ENCODE results near the gene CAPN6. TPM values are rescaled to one million over a fixed set of nuclear protein-coding genes. Genes with fewer than 3 reads are reported as not detected.

The CAPN6 gene
- total RNA-seq, 1 experiment from 2014 or later: not detected

GRCh38 chrX:111283446-111283845 lies 13.2 kb upstream of the CAPN6 start:
- no peaks in the 10 kb centered on the region for H3K9me2 ChIP-seq (replicated peaks; ENCODE audit: insufficient read depth, low read length)
- no peaks in the 10 kb centered on the region for H4K20me1 ChIP-seq (ENCODE audit: insufficient read depth, low read depth, low read length)
- no peak overlapping the region for H3K9ac ChIP-seq (ENCODE audit: low read length)
- H3K79me2 ChIP-seq (ENCODE audit: low read length): no peaks in the 10 kb centered on the region
- DNase-seq: no peak
- no peak overlapping the region for H3K4me2 ChIP-seq (ENCODE audit: low read depth, low read length, poor library complexity, severe bottlenecking)
- H3K4me3 ChIP-seq (ENCODE audit: low read length): no peak overlapping the region
- H2AFZ ChIP-seq (ENCODE audit: low read length): no peak overlapping the region
- H3K27me3 ChIP-seq (ENCODE audit: low read length): no peaks in the 10 kb centered on the region
- H3K4me1 ChIP-seq (ENCODE audit: low read length): no peaks in the 10 kb centered on the region
- H3K9me3 ChIP-seq (ENCODE audit: low read length): no peaks in the 10 kb centered on the region
- no peak overlapping the region for H3K27ac ChIP-seq (ENCODE audit: low read length)
- no peaks in the 10 kb centered on the region for H3K36me3 ChIP-seq (ENCODE audit: insufficient read depth, low read length)

- Histone ChIP-seq H3K9me3 (ENCODE audit: low read length) (no peaks in the 10 kb centered on the region), H4K20me1 (ENCODE audit: insufficient read depth, low read depth, low read length) (no peaks in the 10 kb centered on the region), H3K4me1 (ENCODE audit: low read length) (no peaks in the 10 kb centered on the region), H3K9ac (ENCODE audit: low read length) (no peak overlapping the region), H3K36me3 (ENCODE audit: insufficient read depth, low read length) (no peaks in the 10 kb centered on the region), H2AFZ (ENCODE audit: low read length) (no peak overlapping the region), H3K9me2 (replicated peaks; ENCODE audit: insufficient read depth, low read length) (no peaks in the 10 kb centered on the region), H3K4me2 (ENCODE audit: low read depth, low read length, poor library complexity, severe bottlenecking) (no peak overlapping the region), H3K79me2 (ENCODE audit: low read length) (no peaks in the 10 kb centered on the region), H3K4me3 (ENCODE audit: low read length) (no peak overlapping the region), H3K27ac (ENCODE audit: low read length) (no peak overlapping the region), H3K27me3 (ENCODE audit: low read length) (no peaks in the 10 kb centered on the region)
- no peak for DNase-seq
Observed at GRCh38 chrX:111282991-111283390, 12.7 kb upstream of the CAPN6 start.

GRCh38 chrX:111282139-111282538 lies 11.9 kb upstream of the CAPN6 start:
- Histone ChIP-seq H3K27ac (ENCODE audit: low read length) (no peak overlapping the region), H3K9ac (ENCODE audit: low read length) (no peak overlapping the region), H3K9me3 (ENCODE audit: low read length) (no peaks in the 10 kb centered on the region), H3K27me3 (ENCODE audit: low read length) (no peaks in the 10 kb centered on the region), H3K4me1 (ENCODE audit: low read length) (no peaks in the 10 kb centered on the region), H2AFZ (ENCODE audit: low read length) (no peak overlapping the region), H3K9me2 (replicated peaks; ENCODE audit: insufficient read depth, low read length) (no peaks in the 10 kb centered on the region), H3K4me3 (ENCODE audit: low read length) (no peak overlapping the region), H3K79me2 (ENCODE audit: low read length) (no peaks in the 10 kb centered on the region), H3K36me3 (ENCODE audit: insufficient read depth, low read length) (no peaks in the 10 kb centered on the region), H3K4me2 (ENCODE audit: low read depth, low read length, poor library complexity, severe bottlenecking) (no peak overlapping the region), H4K20me1 (ENCODE audit: insufficient read depth, low read depth, low read length) (no peaks in the 10 kb centered on the region)
- no peak for DNase-seq

- no peak overlapping the region for H2AFZ ChIP-seq (ENCODE audit: low read length)
- H3K9me2 ChIP-seq (replicated peaks; ENCODE audit: insufficient read depth, low read length): no peaks in the 10 kb centered on the region
- H3K27me3 ChIP-seq (ENCODE audit: low read length): no peaks in the 10 kb centered on the region
- DNase-seq: no peak
- no peaks in the 10 kb centered on the region for H3K4me1 ChIP-seq (ENCODE audit: low read length)
- H3K4me2 ChIP-seq (ENCODE audit: low read depth, low read length, poor library complexity, severe bottlenecking): no peak overlapping the region
- no peak overlapping the region for H3K9ac ChIP-seq (ENCODE audit: low read length)
- no peak overlapping the region for H3K4me3 ChIP-seq (ENCODE audit: low read length)
- H3K27ac ChIP-seq (ENCODE audit: low read length): no peak overlapping the region
- no peaks in the 10 kb centered on the region for H3K79me2 ChIP-seq (ENCODE audit: low read length)
- no peaks in the 10 kb centered on the region for H4K20me1 ChIP-seq (ENCODE audit: insufficient read depth, low read depth, low read length)
- H3K36me3 ChIP-seq (ENCODE audit: insufficient read depth, low read length): no peaks in the 10 kb centered on the region
- H3K9me3 ChIP-seq (ENCODE audit: low read length): no peaks in the 10 kb centered on the region
Observed at GRCh38 chrX:111268506-111268905, 1.8 kb downstream of the CAPN6 start.

- Histone ChIP-seq H3K27me3 (ENCODE audit: low read length) (no peaks in the 10 kb centered on the region; the same call in 1 of the 2 replicates), H4K20me1 (ENCODE audit: insufficient read depth, low read depth, low read length) (no peaks in the 10 kb centered on the region), H3K4me2 (ENCODE audit: low read depth, low read length, poor library complexity, severe bottlenecking) (no peak overlapping the region), H3K9me2 (replicated peaks; ENCODE audit: insufficient read depth, low read length) (no peaks in the 10 kb centered on the region), H3K36me3 (ENCODE audit: insufficient read depth, low read length) (no peaks in the 10 kb centered on the region), H3K79me2 (ENCODE audit: low read length) (no peaks in the 10 kb centered on the region), H3K9ac (ENCODE audit: low read length) (no peak overlapping the region), H3K27ac (ENCODE audit: low read length) (no peak overlapping the region), H3K4me3 (ENCODE audit: low read length) (no peak overlapping the region), H2AFZ (ENCODE audit: low read length) (no peak overlapping the region), H3K9me3 (ENCODE audit: low read length) (no peaks in the 10 kb centered on the region), H3K4me1 (ENCODE audit: low read length) (no peaks in the 10 kb centered on the region)
- no peak for DNase-seq
Observed at GRCh38 chrX:111265486-111265885, 4.8 kb downstream of the CAPN6 start.

DNA sequence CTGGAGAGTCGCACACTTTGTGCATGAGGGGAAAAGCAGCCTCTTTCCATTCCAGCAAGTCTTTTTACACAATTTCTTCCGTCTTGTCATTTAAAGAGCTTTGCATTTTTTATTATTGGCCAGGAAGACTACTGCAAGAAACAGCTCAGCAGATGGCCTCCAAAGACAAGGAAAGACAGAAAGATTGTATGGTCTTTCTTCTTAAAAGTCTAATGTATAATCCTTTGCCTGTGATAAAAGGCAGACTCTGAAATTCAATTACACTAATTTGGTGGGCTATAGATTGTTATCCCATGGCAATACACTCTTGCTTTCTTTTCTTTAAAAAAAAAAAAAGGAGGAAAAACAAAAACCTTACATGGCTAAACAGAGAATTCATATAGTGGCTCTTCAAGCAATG lies 5.9 kb downstream of the CAPN6 start:
- H3K4me3 ChIP-seq (ENCODE audit: low read length): no peak overlapping the region
- H2AFZ ChIP-seq (ENCODE audit: low read length): no peak overlapping the region
- no peaks in the 10 kb centered on the region; the same call in 1 of the 2 replicates for H3K27me3 ChIP-seq (ENCODE audit: low read length)
- H4K20me1 ChIP-seq (ENCODE audit: insufficient read depth, low read depth, low read length): no peaks in the 10 kb centered on the region
- no peaks in the 10 kb centered on the region for H3K9me2 ChIP-seq (replicated peaks; ENCODE audit: insufficient read depth, low read length)
- no peak overlapping the region for H3K27ac ChIP-seq (ENCODE audit: low read length)
- DNase-seq: no peak
- H3K79me2 ChIP-seq (ENCODE audit: low read length): no peaks in the 10 kb centered on the region
- H3K36me3 ChIP-seq (ENCODE audit: insufficient read depth, low read length): no peaks in the 10 kb centered on the region
- H3K9ac ChIP-seq (ENCODE audit: low read length): no peak overlapping the region
- no peak overlapping the region for H3K4me2 ChIP-seq (ENCODE audit: low read depth, low read length, poor library complexity, severe bottlenecking)
- H3K9me3 ChIP-seq (ENCODE audit: low read length): no peaks in the 10 kb centered on the region
- H3K4me1 ChIP-seq (ENCODE audit: low read length): no peaks in the 10 kb centered on the region

DNA sequence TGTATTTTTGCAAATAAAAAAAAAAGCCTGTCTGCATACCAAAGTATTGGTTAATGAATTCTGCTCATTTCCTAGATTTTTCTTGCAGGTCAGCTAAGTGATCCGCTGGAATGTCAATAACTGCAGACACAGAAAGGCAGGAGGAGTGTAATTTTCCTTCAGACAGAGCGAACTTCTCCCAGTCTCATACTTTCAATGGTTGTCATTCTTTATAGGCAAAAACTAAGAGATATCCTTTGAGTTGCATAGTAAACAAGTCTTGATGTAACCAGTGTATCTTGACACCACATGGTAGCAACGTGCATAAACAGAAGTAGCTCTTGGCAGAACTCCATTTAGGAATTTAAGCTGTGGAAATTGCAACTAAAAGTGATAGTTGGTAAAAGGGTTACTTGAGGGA lies 8.2 kb downstream of the CAPN6 start:
- Histone ChIP-seq H2AFZ (ENCODE audit: low read length) (no peak overlapping the region), H3K4me1 (ENCODE audit: low read length) (no peaks in the 10 kb centered on the region), H3K27me3 (ENCODE audit: low read length) (no peaks in the 10 kb centered on the region; the same call in 1 of the 2 replicates), H3K27ac (ENCODE audit: low read length) (no peak overlapping the region), H3K36me3 (ENCODE audit: insufficient read depth, low read length) (no peaks in the 10 kb centered on the region), H4K20me1 (ENCODE audit: insufficient read depth, low read depth, low read length) (no peaks in the 10 kb centered on the region), H3K9ac (ENCODE audit: low read length) (no peak overlapping the region), H3K9me3 (ENCODE audit: low read length) (no peaks in the 10 kb centered on the region), H3K4me3 (ENCODE audit: low read length) (no peak overlapping the region), H3K9me2 (replicated peaks; ENCODE audit: insufficient read depth, low read length) (no peaks in the 10 kb centered on the region), H3K4me2 (ENCODE audit: low read depth, low read length, poor library complexity, severe bottlenecking) (no peak overlapping the region), H3K79me2 (ENCODE audit: low read length) (no peaks in the 10 kb centered on the region)
- DNase-seq: no peak

DNA sequence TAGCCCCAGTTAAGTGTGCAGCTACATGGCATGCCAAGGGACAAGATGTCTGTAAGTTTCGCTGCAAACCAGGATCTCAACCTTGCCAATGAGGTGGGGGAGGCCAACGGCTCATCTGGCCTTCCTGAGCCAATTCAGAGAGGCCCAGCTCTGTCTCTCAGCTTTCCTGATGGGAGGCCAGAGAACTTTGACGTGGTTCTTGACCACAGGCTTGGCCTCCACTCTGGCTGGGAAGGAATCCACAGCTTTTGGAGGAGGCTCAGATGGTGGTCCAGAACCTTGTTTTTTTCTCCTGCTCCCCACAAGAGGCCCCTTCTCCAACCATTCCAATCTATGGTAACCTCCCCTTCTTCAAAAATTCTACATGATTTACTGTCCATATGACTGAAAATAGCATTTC lies 9.8 kb downstream of the CAPN6 start:
- Histone ChIP-seq H3K4me3 (ENCODE audit: low read length) (no peak overlapping the region), H3K27me3 (ENCODE audit: low read length) (no peaks in the 10 kb centered on the region; the same call in 1 of the 2 replicates), H4K20me1 (ENCODE audit: insufficient read depth, low read depth, low read length) (no peaks in the 10 kb centered on the region), H3K27ac (ENCODE audit: low read length) (no peak overlapping the region), H3K9ac (ENCODE audit: low read length) (no peak overlapping the region), H3K79me2 (ENCODE audit: low read length) (no peaks in the 10 kb centered on the region), H3K4me2 (ENCODE audit: low read depth, low read length, poor library complexity, severe bottlenecking) (no peak overlapping the region), H3K9me3 (ENCODE audit: low read length) (no peaks in the 10 kb centered on the region), H3K36me3 (ENCODE audit: insufficient read depth, low read length) (no peaks in the 10 kb centered on the region), H3K9me2 (replicated peaks; ENCODE audit: insufficient read depth, low read length) (no peaks in the 10 kb centered on the region), H3K4me1 (ENCODE audit: low read length) (no peaks in the 10 kb centered on the region), H2AFZ (ENCODE audit: low read length) (no peak overlapping the region)
- no peak for DNase-seq

DNA sequence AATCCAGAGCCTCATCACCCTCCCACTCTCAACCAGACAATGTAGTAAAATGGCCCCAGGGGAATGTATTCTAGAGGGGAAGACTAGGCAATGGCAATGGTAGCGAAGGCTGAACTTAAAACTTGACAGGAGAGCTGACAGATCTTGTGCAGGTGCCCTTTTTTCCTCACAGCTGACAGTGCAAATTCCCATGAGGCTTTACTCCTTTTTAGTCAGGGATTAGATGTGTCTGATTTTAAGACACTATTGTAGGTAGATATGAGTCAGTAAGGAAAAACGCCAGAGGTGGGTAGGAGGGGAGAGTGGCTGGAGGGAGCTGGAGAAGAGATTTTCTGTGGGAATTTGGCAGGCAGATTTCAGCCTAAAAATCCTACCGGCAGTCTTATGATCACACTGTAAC lies 10.7 kb downstream of the CAPN6 start:
- H4K20me1 ChIP-seq (ENCODE audit: insufficient read depth, low read depth, low read length): no peaks in the 10 kb centered on the region
- no peaks in the 10 kb centered on the region for H3K9me3 ChIP-seq (ENCODE audit: low read length)
- no peaks in the 10 kb centered on the region for H3K36me3 ChIP-seq (ENCODE audit: insufficient read depth, low read length)
- DNase-seq: no peak
- H3K27me3 ChIP-seq (ENCODE audit: low read length): no peaks in the 10 kb centered on the region; the same call in 1 of the 2 replicates
- H3K27ac ChIP-seq (ENCODE audit: low read length): no peak overlapping the region
- no peak overlapping the region for H3K9ac ChIP-seq (ENCODE audit: low read length)
- no peaks in the 10 kb centered on the region for H3K79me2 ChIP-seq (ENCODE audit: low read length)
- no peaks in the 10 kb centered on the region for H3K9me2 ChIP-seq (replicated peaks; ENCODE audit: insufficient read depth, low read length)
- H3K4me3 ChIP-seq (ENCODE audit: low read length): no peak overlapping the region
- H3K4me1 ChIP-seq (ENCODE audit: low read length): no peaks in the 10 kb centered on the region
- H3K4me2 ChIP-seq (ENCODE audit: low read depth, low read length, poor library complexity, severe bottlenecking): no peak overlapping the region
- no peak overlapping the region for H2AFZ ChIP-seq (ENCODE audit: low read length)
